Measurements from ENCODE around the gene CLIC2.

CLIC2 gene

DNA sequence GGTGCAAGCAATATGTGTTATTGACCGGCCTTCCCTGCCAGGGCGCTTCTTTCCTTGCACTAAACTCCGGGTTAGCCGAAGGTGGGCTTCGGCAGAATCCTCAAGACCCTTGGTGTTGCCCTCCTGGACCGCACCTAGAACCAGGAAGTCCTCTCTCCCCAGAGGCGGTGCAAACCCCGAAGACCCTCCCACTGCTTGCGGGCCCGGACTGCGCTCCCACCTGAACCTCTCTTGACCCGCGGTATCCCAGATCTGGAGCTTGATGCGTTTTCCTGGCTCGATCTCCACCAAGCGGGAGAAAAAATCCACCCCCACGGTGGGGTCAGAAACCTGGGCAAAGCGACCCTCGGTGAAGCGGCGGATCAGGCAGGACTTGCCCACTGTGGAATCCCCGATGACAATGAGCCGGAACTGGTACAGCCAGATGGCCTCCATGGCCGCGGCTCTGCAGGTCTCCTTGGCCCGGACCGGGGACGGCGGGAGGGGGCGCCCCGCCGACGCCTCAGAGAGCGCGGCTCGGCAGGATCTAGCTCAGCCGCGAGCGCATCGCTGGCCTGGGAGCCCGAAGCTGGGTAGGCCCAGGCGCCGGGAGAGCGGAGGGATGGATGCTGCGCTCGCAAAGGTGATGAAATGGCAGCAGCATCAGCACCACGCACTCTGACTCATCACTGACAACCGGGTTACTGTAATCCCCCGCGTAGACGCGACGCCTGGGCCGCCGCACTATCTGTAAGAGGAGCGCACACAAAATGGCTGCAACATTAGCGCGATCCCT is 70.4 kb downstream of the CLIC2 start, which contains the start of gene RAB39B:
RAB39B (minus strand) TSS at position 638 of the 775 bp plus-strand sequence; CDS start at position 435, 203 bp downstream.
- in situ Hi-C loops (cut with HindIII; ENCODE audit: low sequenced_read_pairs), result no loop called here

- in situ Hi-C loops (cut with HindIII; ENCODE audit: low sequenced_read_pairs), result no loop called here
Observed at GRCh38 chrX:155262970-155263754, 71.3 kb downstream of the CLIC2 start.

- in situ Hi-C loops (cut with HindIII; ENCODE audit: low sequenced_read_pairs), result no loop called here
Observed at GRCh38 chrX:155259752-155260151, 74.7 kb downstream of the CLIC2 start.

DNA sequence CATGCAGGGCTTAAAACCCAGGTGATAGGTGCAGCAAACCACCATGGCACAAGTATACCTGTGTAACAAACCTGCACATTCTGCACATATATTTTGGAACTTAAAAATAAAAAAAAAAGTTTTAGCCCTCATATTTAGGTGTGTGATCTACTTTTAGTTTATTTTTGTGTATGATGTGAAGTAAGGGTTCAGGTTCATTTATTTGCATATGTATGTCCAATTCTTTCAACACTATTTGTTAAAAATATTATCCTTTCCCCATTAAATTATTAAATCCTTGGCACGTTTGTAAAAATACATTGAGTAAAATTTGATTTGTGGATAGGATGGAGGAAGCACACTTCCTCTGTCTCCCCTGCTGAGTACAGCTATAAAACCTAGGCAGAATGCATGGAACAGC is 83.0 kb downstream of the CLIC2 start:
- in situ Hi-C loops (cut with HindIII; ENCODE audit: low sequenced_read_pairs), result no loop called here

- in situ Hi-C loops (cut with HindIII; ENCODE audit: low sequenced_read_pairs), result no loop called here
Observed at GRCh38 chrX:155247497-155247896, 86.9 kb downstream of the CLIC2 start.

DNA sequence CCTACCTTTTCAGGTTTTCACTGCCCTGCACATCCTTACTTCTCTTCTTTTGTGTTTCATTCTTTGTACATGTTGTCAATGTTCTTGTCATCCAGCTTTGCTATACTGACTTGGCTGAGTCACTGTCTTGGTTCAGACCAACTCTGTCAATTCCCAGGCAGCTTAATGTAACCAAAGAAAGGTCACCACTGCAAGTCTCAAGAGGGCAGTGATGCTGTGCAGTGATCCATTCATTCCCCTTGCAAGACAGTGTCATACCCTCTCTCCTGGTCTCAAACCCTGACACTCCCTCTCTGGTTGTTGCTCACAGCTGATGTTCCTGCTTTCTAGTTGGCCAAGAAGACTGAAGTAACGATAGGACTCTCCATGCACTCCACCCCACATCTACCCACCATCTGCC is 87.7 kb downstream of the CLIC2 start:
- in situ Hi-C loops (cut with HindIII; ENCODE audit: low sequenced_read_pairs), result no loop called here

- in situ Hi-C loops (cut with HindIII; ENCODE audit: low sequenced_read_pairs), result no loop called here
Observed at GRCh38 chrX:155242300-155242699, 92.1 kb downstream of the CLIC2 start.

- in situ Hi-C loops (cut with HindIII; ENCODE audit: low sequenced_read_pairs), result no loop called here
Observed at GRCh38 chrX:155237719-155238118, 96.7 kb downstream of the CLIC2 start.

- in situ Hi-C loops (cut with HindIII; ENCODE audit: low sequenced_read_pairs), result no loop called here
Observed at GRCh38 chrX:155235891-155236290, 98.5 kb downstream of the CLIC2 start.

DNA sequence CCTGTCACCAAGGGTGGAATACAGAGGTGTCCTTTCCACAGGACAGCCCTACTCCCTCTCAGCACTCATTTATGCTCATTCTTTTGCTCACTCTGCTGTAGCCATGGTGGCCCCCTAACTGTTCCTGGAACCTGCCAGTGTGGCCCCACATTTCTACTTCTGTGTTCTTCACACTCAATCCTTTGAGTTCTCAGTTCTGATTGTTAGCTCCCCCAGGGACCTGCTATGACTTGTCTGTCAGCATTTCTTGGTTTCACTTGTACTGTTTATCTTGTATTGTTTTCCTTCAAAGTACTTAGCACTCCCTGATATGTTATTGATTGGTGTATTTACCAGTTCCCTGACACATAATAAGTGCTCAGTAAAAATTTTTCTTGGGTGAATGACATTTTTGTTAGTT is 103.3 kb downstream of the CLIC2 start:
- in situ Hi-C loops (cut with HindIII; ENCODE audit: low sequenced_read_pairs), result no loop called here

Measured in DLD1 (cell line).